LNCAP (cell line): Measurements from ENCODE around the gene ZNF672.

Experiments used
- CTCF ChIP-seq: fragments of 450-650 bp; IDR thresholded peaks from 2 replicates; pipeline ENCODE4 v1.5.1; 2017; ENCODE audit warnings: mild to moderate bottlenecking

The ZNF672 gene

DNA sequence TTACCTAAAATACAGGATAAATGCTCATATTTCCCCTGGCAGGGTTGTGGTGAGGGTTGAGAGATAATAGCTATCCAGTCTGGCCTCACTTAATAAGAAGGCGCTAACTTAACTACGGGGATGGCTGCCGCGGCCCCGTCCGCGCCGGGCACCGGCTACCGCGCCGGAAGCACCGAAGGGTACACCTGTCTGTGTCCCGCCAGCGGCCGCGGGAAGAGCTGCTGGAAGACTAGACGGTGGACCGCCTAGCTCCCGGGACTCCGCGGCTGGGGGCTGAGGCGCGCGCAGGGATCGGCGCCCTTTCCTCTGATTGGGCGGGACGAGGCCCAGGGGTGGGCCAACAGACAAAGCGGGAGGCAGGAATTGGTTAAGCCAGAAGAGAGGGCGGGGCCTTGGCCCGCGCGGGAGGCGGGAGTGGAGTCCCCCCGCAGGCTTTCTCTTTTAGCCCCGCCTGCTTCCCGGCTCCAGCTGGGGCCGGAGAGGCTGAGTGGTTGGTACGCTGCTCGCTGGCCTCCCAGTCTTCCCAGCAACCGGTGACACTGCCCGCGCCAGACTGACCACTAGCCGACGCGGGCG lies at the start of gene ZNF672:
Gene ZNF672 (plus strand): TSS at position 444 of the 576 bp plus-strand sequence. CDS start 9,051 bp downstream, outside the sequence.
- TF ChIP-seq CTCF, result no peak

GRCh38 chr1:248788327-248788726 lies 49.7 kb upstream of the ZNF672 start:
- no peak for TF ChIP-seq CTCF

GRCh38 chr1:248790456-248790855 lies 47.6 kb upstream of the ZNF672 start:
- no peak for TF ChIP-seq CTCF

DNA sequence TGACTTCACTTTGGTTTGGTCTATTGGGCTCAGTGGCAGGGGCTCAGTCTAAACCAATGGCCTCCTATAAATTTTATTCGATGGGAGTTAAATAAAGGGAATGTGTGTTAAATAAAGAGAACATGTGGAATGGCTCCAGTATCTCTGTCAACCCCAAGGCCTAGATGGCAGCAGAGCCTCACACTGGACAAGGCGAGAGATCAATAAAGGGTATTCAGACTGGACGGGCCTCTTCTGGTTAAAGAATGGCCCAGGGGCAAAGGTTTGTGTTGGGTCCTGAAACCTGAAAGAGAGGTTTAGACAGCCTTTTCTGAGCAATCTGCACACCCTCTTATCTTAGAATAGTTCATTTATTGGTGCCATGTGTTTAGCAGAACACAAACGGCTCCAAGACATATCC lies 47.0 kb upstream of the ZNF672 start:
- TF ChIP-seq CTCF, result no peak

DNA sequence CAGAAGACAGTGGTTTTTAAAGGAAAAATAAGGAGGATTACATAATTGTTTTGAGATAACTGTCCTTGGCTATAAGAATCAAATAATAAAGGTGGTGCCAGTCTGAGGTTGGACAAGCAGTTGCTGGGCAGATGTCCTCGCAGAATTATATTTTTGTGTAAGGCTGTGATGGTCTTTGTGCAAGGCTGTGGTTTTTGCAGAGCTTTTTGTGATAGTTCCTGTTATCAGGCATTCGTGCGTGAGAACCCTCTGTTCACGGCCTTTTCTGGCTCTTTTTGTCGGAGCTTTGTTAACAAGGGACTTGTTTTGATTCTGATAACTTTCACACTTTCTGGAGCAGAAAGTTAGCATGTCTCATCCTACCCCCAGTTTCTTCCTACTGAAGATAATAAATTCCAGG lies 45.7 kb upstream of the ZNF672 start:
- TF ChIP-seq CTCF, result no peak

GRCh38 chr1:248793592-248793991 lies 44.4 kb upstream of the ZNF672 start:
- no peak for TF ChIP-seq CTCF

DNA sequence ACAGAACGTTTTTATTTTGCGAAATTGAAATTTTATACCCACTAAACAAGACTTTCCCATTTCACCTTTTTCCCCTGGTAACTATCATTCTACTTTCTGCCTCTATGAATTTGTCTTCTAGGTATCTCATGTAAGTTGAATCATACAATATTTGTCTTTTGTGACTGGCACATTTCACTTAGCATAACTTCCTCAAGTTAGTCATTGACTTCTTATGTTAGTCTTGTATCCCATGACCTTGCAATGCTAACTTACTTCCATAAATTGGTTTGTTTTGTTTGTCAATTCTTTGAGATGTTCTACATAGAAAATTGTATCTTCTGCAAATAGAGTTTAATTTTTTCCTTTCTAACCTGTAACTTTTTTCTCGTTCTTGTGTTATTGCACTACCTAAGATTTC lies 39.2 kb upstream of the ZNF672 start:
- no peak for TF ChIP-seq CTCF

- TF ChIP-seq CTCF, result no peak
Observed at GRCh38 chr1:248800459-248800858, 37.6 kb upstream of the ZNF672 start.
